ENCODE data around the gene SBNO2. TPM values are rescaled to one million over a fixed set of nuclear protein-coding genes. Genes with fewer than 3 reads are reported as not detected.
"Not testable (repeated sequence)": the region's sequence is repeated elsewhere in the genome, so short reads cannot be mapped to it uniquely, and the experiment has no call there.

The SBNO2 gene
- total RNA-seq, 4 donors from 2014 or later: 22.2 to 49.8 (median 30.9) TPM

DNA sequence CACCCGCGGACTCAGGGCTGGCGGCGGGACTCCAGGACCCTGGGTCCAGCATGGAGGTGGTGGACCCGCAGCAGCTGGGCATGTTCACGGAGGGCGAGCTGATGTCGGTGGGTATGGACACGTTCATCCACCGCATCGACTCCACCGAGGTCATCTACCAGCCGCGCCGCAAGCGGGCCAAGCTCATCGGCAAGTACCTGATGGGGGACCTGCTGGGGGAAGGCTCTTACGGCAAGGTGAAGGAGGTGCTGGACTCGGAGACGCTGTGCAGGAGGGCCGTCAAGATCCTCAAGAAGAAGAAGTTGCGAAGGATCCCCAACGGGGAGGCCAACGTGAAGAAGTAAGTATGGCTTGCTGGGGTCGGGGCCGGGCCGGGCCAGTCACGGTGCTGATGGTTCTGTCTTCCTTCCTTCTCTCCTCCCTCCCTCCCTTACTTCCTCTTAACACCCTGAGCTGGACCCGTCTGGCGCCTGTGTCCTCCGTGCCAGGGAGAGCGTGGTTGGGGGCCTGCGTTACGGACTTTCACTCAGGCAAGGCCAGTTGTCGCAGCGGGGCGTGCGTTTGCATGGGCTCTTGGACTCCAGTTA is 32.9 kb upstream of the SBNO2 start:
- peak; percentile 2 to 8 for ATAC-seq
- intact Hi-C loops (cut with DNase I; ENCODE audit: low total_unique reads): no loop called here

DNA sequence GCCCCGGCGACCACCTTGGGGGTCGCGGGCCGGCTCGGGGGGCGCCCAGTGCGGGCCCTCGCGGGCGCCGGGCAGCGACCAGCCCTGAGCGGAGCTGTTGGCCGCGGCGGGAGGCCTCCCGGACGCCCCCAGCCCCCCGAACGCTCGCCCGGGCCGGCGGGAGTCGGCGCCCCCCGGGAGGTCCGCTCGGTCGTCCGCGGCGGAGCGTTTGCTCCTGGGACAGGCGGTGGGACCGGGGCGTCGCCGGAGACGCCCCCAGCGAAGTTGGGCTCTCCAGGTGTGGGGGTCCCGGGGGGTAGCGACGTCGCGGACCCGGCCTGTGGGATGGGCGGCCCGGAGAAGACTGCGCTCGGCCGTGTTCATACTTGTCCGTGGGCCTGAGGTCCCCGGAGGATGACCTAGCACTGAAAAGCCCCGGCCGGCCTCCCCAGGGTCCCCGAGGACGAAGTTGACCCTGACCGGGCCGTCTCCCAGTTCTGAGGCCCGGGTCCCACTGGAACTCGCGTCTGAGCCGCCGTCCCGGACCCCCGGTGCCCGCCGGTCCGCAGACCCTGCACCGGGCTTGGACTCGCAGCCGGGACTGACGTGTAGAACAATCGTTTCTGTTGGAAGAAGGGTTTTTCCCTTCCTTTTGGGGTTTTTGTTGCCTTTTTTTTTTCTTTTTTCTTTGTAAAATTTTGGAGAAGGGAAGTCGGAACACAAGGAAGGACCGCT is 32.2 kb upstream of the SBNO2 start:
- H3K27ac ChIP-seq: peak overlapping the region; percentile 94 to 98 (median 96)
- no peak for DNase-seq
- H3K4me1 ChIP-seq: peaks cover 33 to 42% of the 10 kb centered on the region in 2 donors
- no peaks in the 10 kb centered on the region for H3K36me3 ChIP-seq
- no peaks in the 10 kb centered on the region for H3K9me3 ChIP-seq
- H3K27me3 ChIP-seq: no peaks in the 10 kb centered on the region
- TF ChIP-seq, protein P1, sequence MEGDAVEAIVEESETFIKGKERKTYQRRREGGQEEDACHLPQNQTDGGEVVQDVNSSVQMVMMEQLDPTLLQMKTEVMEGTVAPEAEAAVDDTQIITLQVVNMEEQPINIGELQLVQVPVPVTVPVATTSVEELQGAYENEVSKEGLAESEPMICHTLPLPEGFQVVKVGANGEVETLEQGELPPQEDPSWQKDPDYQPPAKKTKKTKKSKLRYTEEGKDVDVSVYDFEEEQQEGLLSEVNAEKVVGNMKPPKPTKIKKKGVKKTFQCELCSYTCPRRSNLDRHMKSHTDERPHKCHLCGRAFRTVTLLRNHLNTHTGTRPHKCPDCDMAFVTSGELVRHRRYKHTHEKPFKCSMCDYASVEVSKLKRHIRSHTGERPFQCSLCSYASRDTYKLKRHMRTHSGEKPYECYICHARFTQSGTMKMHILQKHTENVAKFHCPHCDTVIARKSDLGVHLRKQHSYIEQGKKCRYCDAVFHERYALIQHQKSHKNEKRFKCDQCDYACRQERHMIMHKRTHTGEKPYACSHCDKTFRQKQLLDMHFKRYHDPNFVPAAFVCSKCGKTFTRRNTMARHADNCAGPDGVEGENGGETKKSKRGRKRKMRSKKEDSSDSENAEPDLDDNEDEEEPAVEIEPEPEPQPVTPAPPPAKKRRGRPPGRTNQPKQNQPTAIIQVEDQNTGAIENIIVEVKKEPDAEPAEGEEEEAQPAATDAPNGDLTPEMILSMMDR (IDR thresholded peaks at IDR 0.05 in 4 of 5, conservative IDR thresholded peaks at IDR 0.05 in 1 of 5): no peak
- TF ChIP-seq POLR2A (IDR thresholded peaks at IDR 0.05): no peak
- H3K4me3 ChIP-seq: peak overlapping the region; percentile 83 to 94 (median 86)
- in situ Hi-C loops (cut with MboI; ENCODE audit: low sequenced_read_pairs in 4 of 4) (no loop called here), intact Hi-C loops (cut with DNase I; ENCODE audit: low total_unique reads) (no loop called here)
- peak in 1 of 2 donors; percentile 5 for ATAC-seq

More for the DNA sequence above, 32.9 kb upstream of the SBNO2 start:
- TF ChIP-seq, protein P1 (IDR thresholded peaks at IDR 0.05 in 4 of 5, conservative IDR thresholded peaks at IDR 0.05 in 1 of 5): no peak
- no peak for TF ChIP-seq POLR2A (IDR thresholded peaks at IDR 0.05)
- in situ Hi-C loops (cut with MboI; ENCODE audit: low sequenced_read_pairs in 4 of 4): no loop called here
- peak overlapping the region; percentile 94 to 98 (median 96) for H3K27ac ChIP-seq
- peaks cover 39 to 49% of the 10 kb centered on the region in 2 donors for H3K4me1 ChIP-seq
- H3K36me3 ChIP-seq: no peaks in the 10 kb centered on the region
- peak overlapping the region; percentile 83 to 94 (median 86) for H3K4me3 ChIP-seq
- H3K9me3 ChIP-seq: no peaks in the 10 kb centered on the region
- no peak for DNase-seq
- H3K27me3 ChIP-seq: no peaks in the 10 kb centered on the region

GRCh38 chr19:1205114-1206099 is 31.3 kb upstream of the SBNO2 start, which contains the start of gene STK11:
TSS of gene STK11 (plus strand) at chr19:1205778. CDS start at chr19:1206914, 1,136 bp downstream.
- TF ChIP-seq, protein P1 (IDR thresholded peaks at IDR 0.05 in 4 of 5, conservative IDR thresholded peaks at IDR 0.05 in 1 of 5): no peak
- peak; percentile 91 to 95 for TF ChIP-seq POLR2A (IDR thresholded peaks at IDR 0.05)
- Histone ChIP-seq H3K27ac (peak within 1 kb of the TSS; percentile 94 to 98 (median 96)), H3K36me3 (no peaks in the 10 kb centered on the region), H3K4me3 (peak within 1 kb of the TSS; percentile 83 to 94 (median 86)), H3K4me1 (peaks cover 31 to 33% of the 10 kb centered on the region in 2 donors), H3K9me3 (no peaks in the 10 kb centered on the region), H3K27me3 (no peaks in the 10 kb centered on the region)
- intact Hi-C loops (cut with DNase I; ENCODE audit: low total_unique reads) (no loop called here), in situ Hi-C loops (cut with MboI; ENCODE audit: low sequenced_read_pairs in 4 of 4) (no loop called here)
- peak; percentile 98 to 99 for DNase-seq
- peak; percentile 76 to 82 for ATAC-seq

- ATAC-seq; DNase-seq; H3K4me1 ChIP-seq; H3K4me3 ChIP-seq; H3K9me3 ChIP-seq; H3K36me3 ChIP-seq; in situ Hi-C loops (cut with MboI; ENCODE audit: low sequenced_read_pairs in 4 of 4); H3K27ac ChIP-seq; intact Hi-C loops (cut with DNase I; ENCODE audit: low total_unique reads); H3K27me3 ChIP-seq: not testable (repeated sequence)
Observed at GRCh38 chr19:1200614-1201013, 26.5 kb upstream of the SBNO2 start.
